Stimulated activated CD4-positive, alpha-beta T cell treated with anti-CD3 and anti-CD28 coated beads, Interleukin-2, amount 100 ng/mL, for 48 hours (primary cell): ENCODE measurements around the gene TLR5.

Experiments
- DNase-seq, 2 donors: peaks; one replicate each; pipeline ENCODE4 v3.0.0-alpha.2; 2020

The TLR5 gene

GRCh38 chr1:223147873-223148272, 4.8 kb upstream of the TLR5 start:
- DNase-seq = no peak

DNA sequence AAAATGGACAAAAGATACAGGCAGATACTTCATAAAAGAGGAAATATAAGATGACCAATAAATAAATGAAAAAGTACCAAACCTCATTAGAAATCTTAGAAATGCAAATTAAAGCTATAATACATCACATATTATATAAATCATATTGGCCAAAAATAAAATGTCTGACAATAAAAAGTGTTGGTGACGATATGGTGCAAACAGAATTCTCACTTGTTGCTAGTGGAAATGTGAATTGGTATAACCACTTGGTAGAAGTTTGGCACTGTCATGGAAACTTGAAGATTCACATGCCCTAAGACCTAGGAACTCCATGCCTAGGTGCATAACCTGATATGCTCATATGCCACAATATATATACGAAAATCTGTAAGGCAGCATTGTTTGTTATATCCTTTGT, 4.4 kb upstream of the TLR5 start:
- DNase-seq = no peak

- no peak for DNase-seq
Observed at GRCh38 chr1:223146745-223147144, 3.7 kb upstream of the TLR5 start.

DNA sequence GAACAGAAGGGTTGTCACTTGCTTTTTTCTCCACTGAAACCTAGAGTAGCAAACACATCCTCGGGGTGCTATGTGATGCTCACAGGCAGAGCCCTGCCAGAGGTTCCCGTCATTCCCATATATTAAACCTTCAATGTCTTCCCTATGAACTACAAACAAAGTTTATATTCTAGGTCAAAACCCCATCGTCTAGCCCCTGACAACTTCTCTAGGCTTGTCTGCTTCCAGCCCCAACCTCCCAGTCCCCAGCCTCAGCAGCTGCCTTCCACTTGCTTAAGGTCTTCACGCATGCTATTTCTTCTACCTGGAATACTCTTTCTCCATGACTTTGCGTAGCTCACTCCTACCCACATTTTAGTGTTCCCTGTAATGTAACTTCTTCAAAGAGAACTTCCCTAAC, 1.9 kb upstream of the TLR5 start:
- DNase-seq = no peak

GRCh38 chr1:223144431-223144830, 1.4 kb upstream of the TLR5 start:
- DNase-seq = no peak

GRCh38 chr1:223143537-223144248, 645 bp upstream of the TLR5 start:
- DNase-seq = peak in 1 of 2 donors; percentile 25

- no peak for DNase-seq
Observed at GRCh38 chr1:223142269-223142668, 779 bp downstream of the TLR5 start.

- no peak for DNase-seq
Observed at GRCh38 chr1:223140611-223141405, 2.2 kb downstream of the TLR5 start.

- DNase-seq = no peak
Observed at GRCh38 chr1:223137455-223138085, 5.5 kb downstream of the TLR5 start.

- no peak for DNase-seq
Observed at GRCh38 chr1:223136086-223136485, 7.0 kb downstream of the TLR5 start.

- no peak for DNase-seq
Observed at GRCh38 chr1:223135176-223135942, 7.7 kb downstream of the TLR5 start.

DNA sequence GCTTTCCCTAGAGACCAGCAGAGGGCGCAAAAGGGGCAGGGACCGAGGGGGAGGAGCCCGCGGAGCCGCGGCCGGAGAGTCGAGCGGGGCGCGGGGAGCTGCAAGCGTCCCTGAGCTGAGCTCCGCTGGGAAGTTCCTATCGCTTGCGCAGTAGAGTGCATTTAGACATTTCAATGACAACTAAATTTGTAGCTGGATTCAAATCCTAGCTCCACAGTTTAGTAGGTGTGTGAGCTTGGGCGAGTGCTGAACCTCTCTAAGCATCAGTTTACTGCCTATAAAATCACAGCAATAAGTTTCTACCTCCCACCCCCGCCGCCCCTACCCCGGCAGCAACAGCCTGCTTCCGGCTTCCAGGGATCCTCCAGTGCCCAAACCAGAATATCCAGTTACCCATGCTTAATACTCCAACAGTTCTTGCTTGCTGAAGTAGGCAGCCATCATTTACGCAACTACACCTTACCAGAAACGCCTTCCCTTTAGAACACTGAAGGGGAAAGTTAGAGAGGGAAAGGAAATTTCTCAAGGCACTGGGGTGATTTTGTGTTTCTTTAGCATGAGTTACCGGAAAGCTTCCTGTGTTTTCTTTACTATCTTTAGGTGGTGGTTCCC, 9.1 kb downstream of the TLR5 start:
- peak; percentile 75 to 76 for DNase-seq

- DNase-seq = no peak
Observed at GRCh38 chr1:223133306-223133823, 9.7 kb downstream of the TLR5 start.

GRCh38 chr1:223129229-223129901, 13.7 kb downstream of the TLR5 start:
- peak; percentile 77 to 81 for DNase-seq

DNA sequence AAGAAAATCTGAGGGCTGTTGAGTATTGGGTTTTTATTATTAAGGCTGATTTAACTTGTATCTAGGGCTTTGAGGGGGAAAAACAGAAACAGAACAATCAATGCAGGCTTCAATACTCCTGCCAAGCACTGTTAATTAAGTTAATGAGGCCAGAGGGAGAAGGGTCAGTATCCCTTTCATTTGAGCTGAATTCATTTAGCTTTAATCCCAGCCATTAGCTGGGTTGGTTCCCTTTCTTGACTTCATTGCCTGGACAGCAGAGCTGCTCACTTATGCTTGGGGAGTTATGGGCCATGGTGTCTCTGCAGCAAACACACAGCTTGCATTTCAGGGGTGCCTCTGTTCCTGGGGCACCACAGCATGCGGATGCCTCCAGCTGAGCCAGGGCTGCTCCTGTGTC, 16.3 kb downstream of the TLR5 start:
- DNase-seq = no peak

GRCh38 chr1:223125766-223126165, 17.3 kb downstream of the TLR5 start:
- DNase-seq = no peak

DNA sequence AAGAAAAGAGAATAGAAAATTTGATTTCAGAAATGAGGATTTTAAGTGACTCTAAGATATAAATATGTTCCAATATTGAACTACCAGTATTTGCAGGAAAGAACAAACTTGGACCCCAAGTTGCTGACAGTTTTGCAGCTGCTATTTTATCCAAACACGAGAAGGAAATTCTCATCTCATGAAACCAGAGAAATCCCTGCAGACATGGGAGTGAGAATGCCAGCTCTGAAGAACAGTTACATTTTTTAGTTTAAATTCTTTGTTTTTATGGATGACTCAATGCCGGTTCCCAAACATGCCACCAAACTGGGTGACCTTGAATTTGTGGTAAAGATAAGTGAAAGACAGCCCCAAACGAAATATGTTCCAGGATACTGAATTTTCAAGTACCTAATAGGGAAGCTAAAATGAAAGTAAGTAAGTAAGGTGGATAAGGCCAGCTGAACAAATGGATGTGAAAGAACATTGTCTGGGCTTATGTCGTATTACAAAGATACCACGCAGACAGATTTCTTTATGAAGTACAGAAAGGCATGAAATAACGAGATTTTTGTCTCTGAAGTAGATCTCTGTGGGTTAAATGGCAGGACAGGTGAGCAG, 19.9 kb downstream of the TLR5 start:
- DNase-seq = no peak

- no peak for DNase-seq
Observed at GRCh38 chr1:223118418-223118817, 24.6 kb downstream of the TLR5 start.

DNA sequence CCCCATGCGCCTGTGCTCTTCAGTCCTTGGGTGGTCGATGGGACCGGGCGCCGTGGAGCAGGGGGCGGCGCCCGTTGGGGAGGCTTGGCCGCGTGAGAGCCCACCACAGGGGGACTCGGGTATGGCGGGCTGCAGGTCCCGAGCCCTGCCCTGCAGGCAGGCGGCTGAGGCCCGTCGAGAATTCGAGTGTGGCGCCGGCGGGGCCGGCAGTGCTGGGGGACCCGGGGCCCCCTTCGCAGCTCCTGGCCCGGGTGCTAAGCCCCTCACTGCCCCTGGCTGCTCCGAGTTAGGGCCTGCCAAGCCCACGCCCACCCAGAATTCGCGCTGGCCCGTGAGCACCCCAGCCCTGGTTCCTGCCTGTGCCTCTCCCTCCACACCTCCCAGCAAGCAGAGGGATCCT, 26.1 kb downstream of the TLR5 start:
- DNase-seq = no peak

GRCh38 chr1:223114871-223115270, 28.2 kb downstream of the TLR5 start:
- DNase-seq = no peak

GRCh38 chr1:223110952-223111351, 32.1 kb downstream of the TLR5 start:
- DNase-seq = no peak
